Measurements from ENCODE around the gene SULT1A2. TPM values are rescaled to one million over a fixed set of nuclear protein-coding genes. Genes with fewer than 3 reads are reported as not detected.
"Not testable (repeated sequence)": the region's sequence is repeated elsewhere in the genome, so short reads cannot be mapped to it uniquely, and the experiment has no call there.

The SULT1A2 gene
- total RNA-seq, 1 donor from 2014 or later = not detected

DNA sequence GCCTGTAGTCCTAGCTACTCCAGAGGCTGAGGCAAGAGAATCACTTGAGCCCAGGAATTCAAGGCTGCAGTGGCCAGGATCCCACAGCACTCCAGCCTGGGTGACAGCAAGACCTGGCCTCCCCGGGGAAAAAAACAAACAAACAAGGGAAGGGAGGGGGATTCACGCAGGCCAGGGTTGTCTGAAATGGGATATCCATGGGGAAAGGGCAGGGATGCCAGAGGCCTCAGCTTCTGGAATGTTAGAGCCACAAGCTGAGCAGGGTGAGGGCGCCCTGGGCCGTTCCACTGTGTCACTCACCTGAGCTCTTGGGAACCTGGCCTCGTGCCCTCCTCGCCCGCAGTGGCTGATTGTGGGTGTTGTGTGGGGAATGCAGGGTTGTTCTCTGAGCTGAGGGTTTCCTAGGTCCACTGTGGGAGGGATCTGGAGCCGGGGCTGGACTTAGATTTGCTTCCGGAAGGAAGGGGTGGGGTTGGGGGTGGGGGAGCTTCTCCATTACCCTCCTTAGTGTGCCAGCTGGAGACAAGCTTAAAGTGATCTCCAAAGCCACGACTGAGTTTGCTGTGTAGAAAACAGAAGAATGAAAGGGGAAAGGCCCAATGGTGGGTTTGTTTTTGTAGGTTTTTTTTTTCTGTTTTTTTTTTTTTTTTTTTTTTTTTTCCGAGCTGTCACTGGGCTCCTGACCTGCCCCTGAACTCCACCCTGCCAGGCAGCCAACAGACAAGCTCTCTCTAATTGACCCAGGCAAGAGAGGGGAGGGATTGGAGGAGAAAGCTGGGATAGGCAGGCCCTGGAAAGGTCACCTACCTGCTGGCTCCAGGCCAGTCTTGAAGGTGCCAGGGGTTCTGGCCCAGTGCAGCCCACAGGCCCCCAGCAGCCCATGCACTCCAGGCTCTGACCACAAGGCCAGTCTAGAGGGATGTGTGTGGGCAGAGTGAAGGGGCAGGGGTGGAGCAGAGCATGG, 13.1 kb upstream of the SULT1A2 start, which contains the start of gene SULT1A1:
Gene SULT1A1 (minus strand): TSS at position 414 of the 964 bp plus-strand sequence. CDS start 1,189 bp downstream, outside the sequence.
- DNase-seq (ENCODE audit: extremely low read depth, low read depth, low spot score) = no peak

DNA sequence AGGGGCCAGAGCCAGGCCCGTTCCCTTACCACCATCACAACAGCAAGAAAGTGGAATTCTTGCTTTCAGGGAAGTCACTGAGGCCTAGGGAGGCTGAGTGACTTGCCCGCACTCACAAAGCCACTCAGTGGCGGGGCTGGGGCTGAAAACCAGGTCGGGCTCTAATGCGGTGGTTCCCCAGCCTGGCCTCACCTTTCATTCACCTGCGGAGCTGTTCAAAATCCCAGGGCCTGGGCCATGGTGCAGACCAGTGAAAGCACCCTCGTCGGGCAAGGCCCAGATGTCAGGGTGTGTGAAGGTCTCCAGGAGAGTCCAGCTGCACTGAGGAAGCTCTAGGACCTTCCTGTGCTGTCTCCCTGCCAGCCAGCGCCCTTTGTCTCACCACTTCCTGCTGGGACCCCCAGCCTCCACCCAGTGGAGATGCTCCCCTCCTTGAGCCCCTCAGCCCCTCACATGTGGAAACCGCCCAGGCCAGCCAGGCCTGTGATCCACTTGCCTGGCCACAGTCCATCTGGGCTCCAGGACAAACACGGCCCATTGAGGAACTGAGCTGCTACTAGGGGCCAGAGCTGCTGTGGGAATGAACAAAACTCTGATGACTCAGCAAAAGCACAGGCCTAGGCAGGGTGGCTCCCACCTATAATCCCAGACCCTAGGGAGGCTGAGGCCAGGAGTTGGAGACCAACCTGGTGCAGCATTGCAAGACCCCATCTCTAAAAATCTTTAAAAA, 12.2 kb upstream of the SULT1A2 start:
- not testable (repeated sequence) for DNase-seq (ENCODE audit: extremely low read depth, low read depth, low spot score)

DNA sequence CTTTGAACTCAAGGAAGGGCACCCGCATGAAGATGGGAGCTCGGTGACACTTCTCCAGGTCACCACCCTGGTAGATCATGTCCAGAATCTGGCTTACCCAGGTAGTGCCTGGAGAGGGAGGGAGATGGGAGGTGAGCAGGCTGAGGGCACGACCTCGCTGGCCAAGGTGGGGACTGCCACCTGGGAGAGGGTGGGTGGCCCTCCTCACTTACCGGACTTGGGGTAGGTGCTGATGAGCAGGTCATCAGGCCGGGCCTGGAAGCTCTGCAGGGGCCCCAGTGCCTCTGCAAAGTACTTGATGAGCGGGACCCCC, 11.6 kb upstream of the SULT1A2 start:
- not testable (repeated sequence) for DNase-seq (ENCODE audit: extremely low read depth, low read depth, low spot score)

DNA sequence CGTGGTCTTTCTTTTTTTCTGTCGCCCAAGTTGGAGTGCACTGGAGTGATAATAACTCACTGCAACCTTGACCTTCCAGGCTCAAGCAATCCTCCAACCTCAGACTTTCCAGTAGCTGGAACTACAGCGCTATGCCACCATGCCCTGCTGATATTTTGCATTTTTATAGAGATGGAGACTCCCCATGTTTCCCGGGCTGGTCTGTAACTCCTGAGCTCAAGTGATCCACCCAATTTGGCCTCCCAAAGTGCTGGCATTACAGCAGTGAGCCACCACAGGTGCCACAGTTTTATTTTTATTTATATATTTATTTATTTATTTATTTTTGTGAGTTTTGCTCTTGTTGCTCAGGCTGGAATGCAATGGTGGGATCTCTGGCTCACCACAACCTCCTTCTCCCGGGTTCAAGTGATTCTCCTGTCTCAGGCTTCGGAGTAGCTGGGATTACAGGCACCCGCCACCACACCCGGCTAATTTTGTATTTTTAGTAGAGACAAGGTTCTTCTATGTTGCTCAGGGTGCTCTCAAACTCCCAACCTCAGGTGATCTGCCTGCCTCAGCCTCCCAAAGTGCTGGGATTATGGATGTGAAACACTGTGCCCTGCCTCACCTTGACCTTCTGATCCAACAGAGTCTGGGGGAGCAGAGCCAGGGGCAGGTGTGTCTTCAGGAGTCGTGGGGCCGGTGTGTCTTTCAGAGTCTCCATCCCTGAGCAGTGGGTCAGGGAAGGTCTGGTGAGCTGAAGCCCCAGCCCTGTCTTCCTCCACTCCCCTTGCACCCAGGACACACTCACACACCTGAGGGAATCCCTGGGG, 11.0 kb upstream of the SULT1A2 start:
- DNase-seq (ENCODE audit: extremely low read depth, low read depth, low spot score) = not testable (repeated sequence)

DNA sequence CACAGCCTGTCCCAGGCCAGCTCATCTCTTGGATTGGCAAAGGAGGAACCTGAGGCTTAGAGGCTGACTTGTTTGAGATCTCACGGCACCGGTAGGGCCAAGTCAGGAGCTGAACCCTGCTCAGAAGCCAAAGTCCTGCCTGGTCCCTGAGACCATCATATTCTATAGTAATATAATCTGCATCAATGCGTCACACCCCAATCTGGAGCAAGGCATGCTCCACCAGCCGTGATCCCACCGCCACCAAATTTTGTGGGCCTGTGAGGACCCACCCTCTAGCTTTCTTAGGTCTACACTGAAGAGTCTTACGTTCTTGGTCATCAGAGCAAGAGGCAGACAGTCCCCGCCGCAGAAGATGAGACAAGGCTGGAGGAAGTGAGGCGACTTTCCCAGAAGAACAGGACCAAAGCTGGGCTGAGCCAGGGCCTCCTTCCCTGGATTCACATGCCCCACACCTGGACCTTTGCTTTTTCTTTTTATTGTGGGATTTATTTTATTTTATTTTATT, 10.3 kb upstream of the SULT1A2 start:
- no peak for DNase-seq (ENCODE audit: extremely low read depth, low read depth, low spot score)

DNA sequence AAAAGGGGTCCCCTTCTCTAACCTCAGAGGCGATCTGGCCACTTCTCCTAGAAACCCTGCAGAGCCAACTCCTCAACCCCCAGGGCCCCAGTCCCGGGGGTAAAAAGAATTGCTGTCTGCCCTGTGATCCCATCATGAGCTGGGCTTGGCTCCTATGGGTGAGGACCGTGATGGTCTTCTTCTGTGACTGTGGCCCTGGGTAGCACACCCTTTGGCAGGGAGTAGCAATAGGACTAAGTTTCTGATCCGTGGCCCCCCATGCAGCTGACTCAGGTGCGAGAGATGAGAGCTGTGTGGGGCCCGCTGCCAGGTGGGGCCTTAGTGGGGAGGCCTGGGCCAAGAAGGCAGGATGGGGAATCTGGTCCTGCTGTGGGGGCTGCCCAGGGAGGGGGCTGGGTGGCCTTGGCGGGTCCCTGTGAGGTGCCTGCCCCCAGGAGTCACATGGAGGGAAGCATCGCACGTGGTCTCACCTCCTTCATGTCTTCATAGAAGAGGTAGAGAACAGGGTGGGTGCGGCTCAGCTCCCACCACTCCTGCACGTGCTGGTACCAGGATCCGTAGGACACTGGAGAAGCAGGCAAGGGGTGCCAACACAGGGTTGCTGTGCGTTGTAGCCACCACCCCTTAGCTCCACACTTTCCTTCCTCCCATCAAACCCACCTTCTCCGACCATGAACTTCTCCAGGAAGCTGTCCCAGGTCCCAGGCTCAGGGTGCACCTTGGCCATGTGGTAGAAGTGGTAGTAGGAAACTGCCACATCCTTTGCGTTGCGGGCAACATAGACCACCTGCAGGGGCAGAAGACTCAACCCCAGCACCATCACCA, 9.7 kb upstream of the SULT1A2 start:
- no peak for DNase-seq (ENCODE audit: extremely low read depth, low read depth, low spot score)

DNA sequence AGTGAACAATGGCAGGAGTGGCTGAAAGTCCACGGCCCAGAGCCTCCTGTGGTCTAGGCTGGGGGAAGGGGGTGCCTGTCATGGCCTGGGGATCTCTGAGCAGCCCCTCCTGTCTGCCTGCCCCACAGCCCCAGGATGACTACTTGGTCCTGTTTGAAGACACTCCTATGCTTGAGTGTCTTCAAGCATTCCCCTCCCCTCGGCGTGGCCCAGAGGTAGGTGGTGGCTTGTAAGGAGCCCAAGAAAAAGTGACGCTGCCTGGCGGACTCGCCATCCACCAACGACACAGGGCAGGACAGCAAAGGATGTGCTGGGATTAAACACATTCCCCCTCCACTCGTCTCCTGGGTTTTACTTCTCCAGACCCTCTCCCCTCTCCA, 7.3 kb upstream of the SULT1A2 start:
- DNase-seq (ENCODE audit: extremely low read depth, low read depth, low spot score) = no peak

DNA sequence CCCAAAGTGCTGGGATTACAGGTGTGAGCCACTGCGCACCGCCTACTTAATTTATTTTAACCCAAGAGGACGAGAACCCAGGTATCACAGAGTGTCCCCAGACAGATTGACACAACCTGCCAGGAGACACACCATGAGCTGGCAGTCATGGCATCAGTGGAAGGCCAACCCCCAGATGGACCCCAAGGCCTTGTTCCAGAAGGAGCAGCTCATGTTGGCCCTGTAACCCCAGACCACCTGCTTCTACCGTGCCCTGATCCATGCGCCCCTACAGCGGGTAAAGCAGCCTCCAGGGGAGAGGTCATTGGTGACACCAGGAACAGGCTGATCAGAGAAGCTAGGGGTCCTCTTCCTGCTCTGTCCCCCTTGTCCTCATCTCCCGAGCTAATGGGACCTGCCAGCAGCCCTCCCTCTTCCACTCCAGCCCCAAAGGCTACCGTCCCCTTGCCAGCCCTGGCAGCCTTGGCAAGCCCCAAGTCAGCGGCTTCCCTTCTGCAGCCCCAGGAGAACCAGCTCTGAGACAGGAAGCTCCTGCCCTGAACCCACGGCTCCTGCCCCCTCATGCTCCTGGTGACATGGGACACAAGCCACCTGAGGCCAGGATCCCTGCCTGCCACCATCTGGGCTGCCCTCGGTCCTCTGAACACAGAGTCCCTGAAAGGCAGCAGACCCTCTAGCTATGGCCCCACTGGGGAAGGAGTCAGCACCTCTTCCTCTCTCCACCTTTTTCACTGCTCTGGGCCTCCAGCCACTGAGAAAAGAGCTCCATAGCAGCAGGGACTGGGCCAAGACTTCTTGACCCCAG, 6.7 kb upstream of the SULT1A2 start:
- DNase-seq (ENCODE audit: extremely low read depth, low read depth, low spot score) = no peak

DNA sequence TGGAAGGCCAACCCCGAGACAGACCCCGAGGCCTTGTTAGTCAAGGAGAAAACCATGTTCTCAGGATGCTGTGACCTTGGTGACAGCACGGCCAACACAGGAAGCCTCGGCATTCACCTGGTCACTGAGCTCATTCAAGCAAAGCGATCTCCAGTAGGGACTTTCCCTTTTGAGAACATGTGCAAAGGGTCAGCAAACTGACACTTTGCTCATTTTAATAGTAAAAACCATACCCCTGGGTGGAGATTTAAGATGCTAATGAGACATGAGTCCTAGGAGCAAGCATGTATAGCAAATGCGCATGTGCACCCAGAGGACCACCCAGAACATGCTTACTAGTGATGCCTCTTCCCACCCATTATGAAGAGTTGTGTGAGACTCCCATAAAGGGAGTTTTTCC, 5.7 kb upstream of the SULT1A2 start:
- DNase-seq (ENCODE audit: extremely low read depth, low read depth, low spot score) = no peak

DNA sequence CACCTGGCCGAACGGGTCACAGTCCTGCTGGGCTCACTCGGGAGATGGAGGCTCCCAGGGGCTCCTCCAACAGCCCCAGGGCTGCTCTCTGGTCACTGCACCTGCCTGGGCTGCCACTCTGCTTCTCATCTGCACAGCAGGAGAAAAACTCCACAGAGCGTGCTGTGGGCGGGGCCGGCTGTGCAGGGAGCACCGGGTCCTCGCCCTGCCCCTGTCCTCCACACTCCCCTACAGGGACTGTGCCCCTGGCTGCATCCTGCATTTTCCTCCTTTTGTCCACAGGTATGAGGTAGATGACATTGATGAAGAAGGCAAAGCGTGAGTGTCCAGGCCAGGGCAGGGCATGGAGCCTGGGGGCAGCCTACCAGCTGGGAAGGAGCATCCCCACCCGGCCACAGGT, 5.2 kb upstream of the SULT1A2 start:
- DNase-seq (ENCODE audit: extremely low read depth, low read depth, low spot score) = not testable (repeated sequence)

DNA sequence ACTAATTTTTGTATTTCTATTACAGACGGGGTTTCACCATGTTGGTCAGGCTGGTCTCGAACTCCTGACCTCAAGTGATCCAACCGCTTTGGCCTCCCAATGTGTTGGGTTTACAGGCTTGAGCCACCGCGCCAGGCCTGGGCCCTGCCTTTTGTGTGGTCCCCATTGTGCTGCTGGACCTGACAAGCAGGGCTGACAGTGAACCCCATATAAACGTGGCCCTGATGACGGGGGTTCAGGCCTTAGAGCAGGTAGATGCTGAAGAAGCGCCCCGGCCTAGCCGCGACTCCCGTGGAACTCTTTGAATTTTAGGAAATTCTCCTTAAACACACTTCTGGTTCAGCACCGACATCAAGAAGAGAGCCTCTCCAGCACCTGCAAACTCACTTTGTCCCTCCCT, 4.7 kb upstream of the SULT1A2 start:
- DNase-seq (ENCODE audit: extremely low read depth, low read depth, low spot score) = not testable (repeated sequence)

DNA sequence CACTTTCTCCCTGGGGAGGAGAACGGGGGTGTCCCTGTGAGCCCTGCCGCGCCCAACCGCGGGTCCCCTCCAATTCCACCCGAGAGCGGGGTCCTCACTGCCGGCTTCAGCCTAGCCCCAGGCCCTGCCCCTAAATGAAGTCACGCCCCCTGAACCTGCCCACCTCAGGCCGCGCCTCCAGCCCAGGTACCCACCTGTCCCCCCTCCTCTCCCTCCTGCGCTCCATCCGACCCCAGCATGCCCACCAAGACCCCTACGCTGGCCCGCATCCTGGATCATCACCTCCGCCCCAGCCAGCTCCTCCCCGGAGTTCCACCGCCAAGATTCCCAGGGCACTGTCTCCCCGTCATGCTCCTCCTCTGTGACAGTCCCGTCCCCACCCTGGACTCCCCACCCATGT, 4.1 kb upstream of the SULT1A2 start:
- DNase-seq (ENCODE audit: extremely low read depth, low read depth, low spot score) = not testable (repeated sequence)

DNA sequence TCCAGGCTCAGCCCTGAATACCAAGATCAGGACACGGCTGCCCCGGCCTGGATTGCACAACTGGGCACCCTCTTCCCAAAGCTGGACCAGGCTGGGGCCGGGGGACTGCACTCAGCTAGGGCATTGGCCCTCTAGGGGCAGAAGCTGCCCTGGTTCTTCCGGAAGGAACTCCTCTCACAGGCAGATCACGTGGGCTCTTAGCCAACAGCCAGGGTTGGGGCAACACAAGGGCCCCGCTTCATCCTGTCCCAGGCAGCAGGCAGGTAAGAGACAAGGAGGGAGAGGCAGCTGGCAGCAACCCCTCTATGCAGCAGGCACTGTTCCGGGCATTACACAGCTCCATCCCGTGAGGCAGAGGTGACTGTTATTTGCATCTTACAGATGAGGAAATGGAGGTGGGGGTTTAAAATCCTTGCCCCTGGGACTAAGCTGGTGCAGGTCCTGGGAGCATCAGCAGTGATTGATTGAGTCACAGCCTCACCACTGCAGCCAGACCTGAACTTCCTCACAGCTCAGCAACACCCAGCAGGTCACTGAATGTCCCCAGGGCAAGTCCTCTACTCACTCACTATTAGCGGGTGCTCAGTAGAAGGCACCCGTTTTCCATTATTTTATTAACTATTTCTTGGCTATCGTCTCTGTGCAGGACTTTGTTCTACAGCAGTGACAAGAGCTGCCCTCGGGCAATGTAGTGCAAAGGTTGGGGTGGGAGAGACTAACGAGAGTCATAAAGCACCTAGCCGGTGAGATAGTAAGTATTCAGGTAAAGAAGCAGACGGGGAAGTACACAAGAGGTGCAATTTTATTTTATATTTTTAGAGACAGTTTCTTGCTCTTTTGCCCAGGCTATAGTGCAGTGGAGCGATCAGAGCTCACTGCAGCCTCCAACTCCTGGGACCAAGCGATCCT, 2.8 kb upstream of the SULT1A2 start:
- DNase-seq (ENCODE audit: extremely low read depth, low read depth, low spot score) = not testable (repeated sequence)

DNA sequence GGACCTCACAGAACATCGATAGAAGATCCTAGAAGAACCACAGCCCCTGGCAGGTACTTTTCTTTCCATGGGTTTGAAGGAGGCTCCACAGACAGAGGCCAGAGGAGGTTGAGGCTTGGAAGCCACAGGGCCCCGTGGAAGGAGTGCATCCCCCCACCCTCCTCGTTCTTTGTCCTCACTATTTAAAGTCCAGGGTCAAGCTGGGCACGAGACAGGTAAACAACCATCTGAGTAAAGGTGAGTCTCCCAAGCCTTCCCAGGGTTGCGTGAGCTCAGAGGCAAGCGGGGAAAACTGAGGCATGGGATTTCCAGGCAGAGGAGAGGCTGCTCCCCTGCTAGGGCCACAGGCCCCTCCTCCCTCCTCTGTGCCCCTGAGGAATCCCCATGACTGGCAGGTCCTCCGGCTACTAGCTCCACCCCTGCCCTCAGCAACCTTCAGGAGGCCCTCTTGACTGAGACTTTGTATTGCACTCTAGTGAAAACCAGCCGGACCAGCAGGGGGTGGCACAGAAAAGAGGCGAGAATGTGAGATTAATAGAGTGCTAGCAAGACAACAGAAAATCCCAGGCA, 927 bp upstream of the SULT1A2 start:
- DNase-seq (ENCODE audit: extremely low read depth, low read depth, low spot score) = no peak

DNA sequence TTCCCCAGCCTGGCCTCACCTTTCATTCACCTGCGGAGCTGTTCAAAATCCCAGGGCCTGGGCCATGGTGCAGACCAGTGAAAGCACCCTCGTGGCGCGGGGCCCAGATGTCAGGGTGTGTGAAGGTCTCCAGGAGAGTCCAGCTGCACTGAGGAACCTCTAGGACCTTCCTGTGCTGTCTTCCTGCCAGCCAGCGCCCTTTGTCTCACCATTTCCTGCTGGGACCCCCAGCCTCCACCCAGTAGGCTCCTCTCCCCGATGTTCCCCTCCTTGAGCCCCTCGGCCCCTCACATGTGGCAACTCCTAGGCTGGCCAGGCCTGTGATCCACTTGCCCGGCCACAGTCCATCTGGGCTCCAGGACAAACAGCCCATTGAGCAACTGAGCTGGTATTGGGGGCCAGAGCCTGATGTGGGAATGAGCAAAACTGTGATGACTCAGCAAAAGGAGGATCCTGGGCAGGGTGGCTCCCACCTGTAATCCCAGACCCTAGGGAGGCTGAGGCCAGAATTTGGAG, 677 bp downstream of the SULT1A2 start:
- DNase-seq (ENCODE audit: extremely low read depth, low read depth, low spot score) = no peak

DNA sequence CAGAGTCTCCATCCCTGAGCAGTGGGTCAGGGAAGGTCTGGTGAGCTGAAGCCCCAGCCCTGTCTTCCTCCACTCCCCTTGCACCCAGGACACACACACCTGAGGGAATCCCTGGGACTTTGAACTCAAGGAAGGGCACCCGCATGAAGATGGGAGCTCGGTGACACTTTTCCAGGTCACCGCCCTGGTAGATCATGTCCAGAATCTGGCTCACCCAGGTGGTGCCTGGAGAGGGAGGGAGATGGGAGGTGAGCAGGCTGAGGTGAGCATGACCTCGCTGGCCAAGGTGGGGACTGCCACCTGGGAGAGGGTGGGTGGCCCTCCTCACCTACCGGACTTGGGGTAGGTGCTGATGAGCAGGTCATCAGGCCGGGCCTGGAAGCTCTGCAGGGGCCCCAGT, 1.4 kb downstream of the SULT1A2 start:
- DNase-seq (ENCODE audit: extremely low read depth, low read depth, low spot score) = not testable (repeated sequence)

DNA sequence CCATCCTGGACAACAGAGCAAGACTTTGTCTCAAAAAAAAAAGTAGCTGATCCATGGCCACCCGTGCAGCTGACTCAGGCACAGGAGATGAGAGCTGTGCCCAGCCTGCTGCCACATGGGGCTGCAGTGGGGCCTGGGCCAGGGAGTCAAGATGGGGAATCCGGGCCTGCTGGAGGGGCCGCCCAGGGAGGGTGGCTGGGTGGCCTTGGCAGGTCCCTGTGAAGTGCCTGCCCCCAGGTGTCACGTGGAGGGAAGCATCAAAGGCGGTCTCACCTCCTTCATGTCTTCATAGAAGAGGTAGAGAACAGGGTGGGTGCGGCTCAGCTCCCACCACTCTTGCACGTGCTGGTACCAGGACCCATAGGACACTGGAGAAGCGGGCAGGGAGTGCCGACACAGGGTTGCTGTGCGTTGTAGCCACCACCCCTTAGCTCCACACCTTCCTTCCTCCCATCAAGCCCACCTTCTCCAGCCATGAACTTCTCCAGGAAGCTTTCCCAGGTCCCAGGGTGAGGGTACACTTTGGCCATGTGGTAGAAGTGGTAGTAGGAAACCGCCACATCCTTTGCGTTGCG, 3.8 kb downstream of the SULT1A2 start:
- DNase-seq (ENCODE audit: extremely low read depth, low read depth, low spot score) = no peak
